Middle frontal gyrus (tissue), 1 donor: ENCODE measurements around the gene MT1H.
"Not testable (repeated sequence)": the region's sequence is repeated elsewhere in the genome, so short reads cannot be mapped to it uniquely, and the experiment has no call there.

Source experiments
- DNase-seq: peaks from one replicate; pipeline ENCODE4 v3.0.0-alpha.2; 2015; ENCODE audit warnings: low spot score; ENCODE audit errors: extremely low spot score

MT1H gene

DNA sequence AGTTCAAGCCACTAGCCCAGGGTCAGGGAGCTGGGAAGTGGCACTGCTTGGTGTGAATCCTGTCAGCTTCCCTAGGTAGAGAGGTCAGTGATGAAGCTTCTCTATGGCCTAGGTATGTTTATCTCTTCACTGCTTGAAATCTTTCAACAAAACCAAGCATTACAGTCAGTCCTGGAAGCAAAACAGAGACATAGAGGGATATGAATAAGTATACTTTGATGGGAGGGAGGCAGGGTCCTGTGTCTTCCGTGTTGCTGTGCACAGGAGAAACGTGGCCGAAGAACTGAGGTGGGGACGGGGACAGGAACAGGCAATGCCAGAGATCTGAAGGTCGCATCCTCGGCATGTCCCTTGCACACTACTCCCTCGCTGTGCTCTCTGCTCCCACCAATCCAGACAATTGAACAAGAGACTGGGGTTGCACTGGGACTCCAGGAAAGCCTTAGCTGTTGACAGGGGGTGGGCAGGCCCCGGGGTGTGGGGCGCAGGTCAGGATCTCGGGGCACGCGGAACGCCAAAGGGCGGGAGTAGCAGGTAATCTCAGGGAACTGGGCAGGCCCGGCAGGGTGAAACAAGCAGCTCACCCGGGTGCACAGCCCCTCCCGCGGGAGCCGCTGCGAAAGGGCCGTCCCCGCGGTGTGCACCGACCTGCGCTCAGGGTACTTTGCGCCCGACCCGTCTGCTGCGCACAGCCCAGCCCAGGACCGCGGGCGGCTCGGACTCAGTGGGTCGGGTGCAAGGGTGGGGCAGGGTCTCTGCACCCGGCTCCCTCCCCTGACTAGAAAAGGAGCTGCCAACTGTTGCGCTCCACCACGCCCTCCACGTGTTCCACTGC is at the start of gene MT1H:
TSS of gene MT1H (plus strand) at position 810 of the 835 bp plus-strand sequence. CDS start 71 bp downstream, outside the sequence.
- DNase-seq, result no peak

DNA sequence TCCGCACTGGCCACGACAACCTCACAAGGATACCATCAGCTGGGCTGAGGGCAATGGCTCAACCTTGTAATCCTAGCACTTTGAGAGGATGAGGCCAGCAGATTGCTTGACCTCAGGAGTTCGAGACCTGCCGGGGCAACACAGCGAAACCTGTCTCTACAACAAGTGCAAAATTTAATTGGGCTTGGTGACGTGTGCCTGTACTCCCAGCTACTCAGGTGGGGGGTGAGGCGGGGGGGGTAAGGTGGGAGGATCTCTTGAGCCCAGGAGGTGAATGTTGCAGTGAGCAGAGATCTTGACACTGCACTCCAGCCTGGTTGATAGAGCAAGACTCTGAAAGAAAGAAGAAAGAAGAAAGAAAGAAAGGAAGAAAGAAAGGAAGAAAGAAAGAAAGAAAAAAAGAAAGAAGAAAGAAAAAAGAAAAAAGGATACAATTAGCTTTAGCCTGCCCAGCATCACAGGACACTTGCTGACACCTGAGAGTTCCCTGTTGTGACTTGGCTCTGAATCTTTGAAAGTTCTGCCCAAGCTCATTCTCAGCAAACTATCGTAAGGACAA is 49.2 kb upstream of the MT1H start:
- no peak for DNase-seq

DNA sequence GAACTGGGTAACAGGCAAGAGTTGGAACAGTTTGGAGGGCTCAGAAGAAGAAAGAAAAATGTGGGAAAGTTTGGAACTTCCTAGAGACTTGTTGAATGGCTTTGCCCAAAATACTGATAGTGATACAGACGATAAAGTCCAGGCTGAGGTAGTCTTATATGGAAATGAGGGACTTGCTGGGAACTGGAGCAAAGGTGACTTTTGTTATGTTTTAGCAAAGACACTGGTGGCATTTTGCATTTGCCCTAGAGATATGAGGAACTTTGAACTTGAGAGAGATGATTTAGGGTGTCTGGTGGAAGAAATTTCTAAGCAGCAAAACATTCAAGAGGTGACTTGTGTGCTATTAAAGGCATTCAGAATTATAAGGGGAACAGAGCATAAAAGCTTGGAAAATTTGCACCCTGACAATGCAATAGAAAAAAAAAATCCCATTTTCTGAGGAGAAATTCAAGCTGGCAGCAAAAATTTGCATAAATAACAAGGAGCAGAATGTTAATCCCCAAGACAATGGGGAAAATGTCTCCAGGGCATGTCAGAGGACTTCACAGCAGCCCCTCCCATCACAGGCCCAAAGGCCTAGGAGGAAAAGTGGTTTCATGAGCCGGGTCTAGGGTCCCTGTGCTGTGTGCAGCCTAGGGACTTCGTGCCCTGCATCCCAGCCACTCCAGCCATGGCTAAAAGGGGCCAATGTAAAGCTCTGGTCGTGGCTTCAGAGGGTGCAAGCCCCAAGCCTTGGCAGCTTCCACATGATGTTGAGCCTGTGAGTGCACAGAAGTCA is 47.8 kb upstream of the MT1H start:
- not testable (repeated sequence) for DNase-seq

- not testable (repeated sequence) for DNase-seq
These were observed 46.4 kb upstream of the MT1H start for GRCh38 chr16:56623184-56623583.

- DNase-seq, result no peak
These were observed 46.0 kb upstream of the MT1H start for GRCh38 chr16:56623637-56624036.

DNA sequence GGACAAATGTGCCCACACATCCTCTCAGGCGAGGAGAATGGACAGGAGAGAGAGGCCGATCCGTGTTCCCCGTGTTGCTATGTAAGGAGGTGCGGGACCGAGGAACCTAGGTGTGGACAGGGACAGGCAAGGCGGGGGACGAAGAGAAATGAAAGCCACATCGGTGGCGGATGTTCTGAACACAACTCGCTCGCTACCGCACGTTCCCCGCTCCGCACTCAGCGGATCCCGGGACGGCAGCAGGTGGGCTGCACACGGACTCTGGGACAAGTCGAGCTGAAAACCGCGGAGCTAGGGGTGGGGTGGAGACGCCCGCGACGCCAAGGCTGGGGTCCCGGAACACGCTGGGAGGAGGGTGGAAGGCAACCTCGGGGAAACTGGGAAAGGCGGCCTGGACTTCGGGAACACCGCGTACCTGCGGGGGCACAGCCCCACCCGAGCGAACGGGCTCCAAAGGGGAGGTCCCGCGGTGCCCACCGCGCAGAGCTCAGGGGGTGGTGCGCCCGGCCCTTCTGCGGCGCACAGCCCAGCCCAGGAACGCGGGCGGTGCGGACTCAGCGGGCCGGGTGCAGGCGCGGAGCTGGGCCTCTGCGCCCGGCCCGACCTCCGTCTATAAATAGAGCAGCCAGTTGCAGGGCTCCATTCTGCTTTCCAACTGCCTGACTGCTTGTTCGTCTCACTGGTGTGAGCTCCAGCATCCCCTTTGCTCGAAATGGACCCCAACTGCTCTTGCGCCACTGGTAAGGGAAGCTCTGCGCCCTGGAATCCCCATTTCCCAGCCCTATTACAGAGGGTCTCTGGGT is 44.3 kb upstream of the MT1H start, which contains the start of gene MT1E:
TSS of gene MT1E (plus strand) at position 642 of the 803 bp plus-strand sequence. CDS start at position 713, 71 bp downstream.
- DNase-seq, result peak; percentile 41

DNA sequence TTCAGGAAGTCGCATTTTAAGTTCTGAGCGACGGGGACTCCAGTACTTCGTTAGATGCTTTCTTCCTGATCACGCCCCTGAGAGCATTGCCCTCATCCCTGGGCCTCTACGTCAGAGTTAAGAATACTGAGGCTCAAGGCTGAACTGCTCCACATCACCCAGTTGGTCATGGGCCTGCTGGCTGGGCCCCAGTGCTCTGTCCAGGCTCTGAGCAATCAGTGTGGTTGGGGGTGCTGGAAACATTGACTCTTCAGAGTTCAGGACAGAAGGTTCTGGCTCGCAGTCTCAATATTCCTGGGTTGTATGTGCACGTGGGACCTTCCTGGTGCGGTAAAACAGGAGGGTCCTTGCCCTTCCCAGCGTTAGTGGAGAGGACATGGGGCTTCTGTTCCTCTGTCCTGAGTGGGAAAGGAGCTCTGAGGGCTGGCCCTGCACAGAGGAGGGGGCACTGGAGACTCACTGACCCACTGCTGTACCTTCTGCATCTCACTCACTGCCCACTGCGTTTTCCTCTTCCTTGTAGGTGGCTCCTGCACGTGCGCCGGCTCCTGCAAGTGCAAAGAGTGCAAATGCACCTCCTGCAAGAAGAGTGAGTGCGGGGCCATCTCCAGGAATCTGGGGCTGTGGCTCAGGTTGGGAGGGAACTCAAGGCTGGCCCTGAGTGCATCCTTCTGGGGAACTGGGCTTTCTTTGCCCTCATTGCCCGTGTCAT is 43.5 kb upstream of the MT1H start:
- no peak for DNase-seq

DNA sequence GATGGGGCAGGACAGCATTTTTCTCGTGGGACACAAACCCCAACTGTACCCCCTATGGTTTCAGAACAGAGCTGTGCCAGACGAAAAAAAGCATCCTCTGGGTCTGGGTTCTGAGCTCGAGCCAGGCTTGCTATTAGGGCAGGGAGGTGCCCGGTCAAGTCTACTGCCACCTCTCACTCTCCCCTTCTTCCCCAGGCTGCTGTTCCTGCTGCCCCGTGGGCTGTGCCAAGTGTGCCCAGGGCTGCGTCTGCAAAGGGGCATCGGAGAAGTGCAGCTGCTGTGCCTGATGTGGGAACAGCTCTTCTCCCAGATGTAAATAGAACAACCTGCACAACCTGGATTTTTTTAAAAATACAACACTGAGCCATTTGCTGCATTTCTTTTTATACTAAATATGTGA is 42.9 kb upstream of the MT1H start:
- no peak for DNase-seq

DNA sequence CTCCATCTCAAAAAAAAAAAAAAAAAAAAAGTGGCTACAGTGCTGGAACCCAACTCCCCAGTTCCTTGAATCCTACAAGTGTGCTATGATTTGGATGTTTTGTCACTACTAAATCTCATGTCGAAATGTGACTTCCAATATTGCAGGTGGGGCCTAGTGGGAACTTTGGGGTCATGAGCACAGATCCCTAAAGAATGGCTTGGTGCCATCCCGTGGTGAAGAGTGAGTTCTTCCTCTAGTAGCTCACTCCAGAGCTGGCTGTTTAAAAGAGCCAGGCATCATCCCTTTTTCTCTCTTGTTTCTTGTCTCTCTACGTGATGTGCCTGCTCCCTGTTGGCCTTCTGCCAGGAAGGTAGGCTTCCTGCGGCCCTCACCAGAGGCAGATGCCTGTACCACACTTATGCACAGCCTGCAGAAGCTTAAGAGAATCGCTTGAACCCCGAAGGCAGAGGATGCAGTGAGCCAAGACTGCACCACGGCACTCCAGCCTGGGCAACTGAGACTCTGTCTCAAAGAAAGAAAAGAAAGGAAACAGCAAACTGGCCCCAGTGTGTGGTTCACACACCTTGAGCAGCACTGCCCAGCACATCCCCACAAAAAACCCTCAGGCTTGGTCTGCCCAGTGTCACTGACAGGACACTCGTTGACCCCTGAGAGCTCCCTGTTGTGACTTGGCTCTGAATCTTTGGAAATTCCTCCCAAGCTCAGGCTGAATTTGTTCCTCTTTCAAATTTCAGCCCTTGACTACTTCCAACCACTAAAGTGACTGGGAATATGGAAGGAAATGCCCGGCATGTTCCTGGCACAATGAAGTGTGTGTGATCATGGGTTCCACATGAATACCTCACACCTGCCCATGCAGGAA is 40.9 kb upstream of the MT1H start:
- no peak for DNase-seq

GRCh38 chr16:56629531-56629930 is 40.1 kb upstream of the MT1H start:
- DNase-seq, result no peak

- DNase-seq, result no peak
These were observed 39.5 kb upstream of the MT1H start for GRCh38 chr16:56630134-56630533.

DNA sequence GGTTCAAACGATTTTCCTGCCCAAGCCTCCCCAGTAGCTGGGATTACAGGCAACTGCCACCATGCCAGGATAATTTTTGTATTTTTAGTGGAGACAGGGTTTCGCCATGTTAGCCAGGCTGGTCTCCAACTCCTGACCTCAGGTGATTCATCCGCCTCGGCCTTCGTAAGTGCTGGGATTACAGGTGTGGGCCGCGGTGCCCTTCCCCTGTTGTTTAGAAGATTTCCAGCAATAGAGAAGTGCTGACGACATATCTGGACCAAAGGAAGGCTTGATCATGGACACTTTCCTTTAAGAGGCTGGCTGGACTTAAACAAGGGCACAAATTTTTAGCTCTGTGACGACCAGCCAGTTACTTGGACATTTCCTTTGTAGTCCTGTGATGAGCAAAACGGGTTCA is 38.4 kb upstream of the MT1H start:
- no peak for DNase-seq

GRCh38 chr16:56631832-56632155 is 37.8 kb upstream of the MT1H start:
- no peak for DNase-seq

DNA sequence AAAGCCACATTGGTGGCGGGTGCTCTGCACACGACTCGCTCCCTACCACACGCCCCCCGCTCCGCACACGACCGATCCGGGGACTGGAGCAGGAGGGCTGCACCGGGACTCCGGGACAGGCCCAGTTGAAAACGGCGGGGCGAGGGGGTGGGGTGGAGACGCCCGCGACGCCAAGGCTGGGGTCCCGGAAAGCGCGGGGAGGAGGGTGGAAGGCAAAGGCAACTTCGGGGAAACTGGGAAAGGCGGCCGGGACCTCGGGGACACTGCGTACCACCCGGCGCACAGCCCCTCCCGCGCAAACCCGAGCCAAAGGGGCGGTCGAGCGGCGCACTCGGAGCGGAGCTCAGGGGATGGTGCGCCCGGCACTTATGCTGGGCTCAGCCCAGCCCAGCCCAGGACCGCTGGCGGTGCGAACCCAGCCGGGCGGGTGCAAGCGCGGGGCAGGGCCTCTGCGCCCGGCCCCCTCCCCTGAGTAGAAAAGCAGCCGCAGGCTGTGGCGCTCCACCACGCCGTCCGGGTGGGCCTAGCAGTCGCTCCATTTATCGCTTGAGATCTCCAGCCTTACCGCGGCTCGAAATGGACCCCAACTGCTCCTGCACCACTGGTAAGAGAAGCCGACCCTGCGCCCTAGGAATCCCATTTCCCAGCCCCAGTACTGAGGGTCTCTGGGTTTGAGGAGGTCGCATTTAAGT is 37.3 kb upstream of the MT1H start, which contains the start of gene MT1M:
TSS of gene MT1M (plus strand) at position 504 of the 692 bp plus-strand sequence. CDS start at position 577, 73 bp downstream.
- DNase-seq, result no peak

- no peak for DNase-seq
These were observed 36.7 kb upstream of the MT1H start for GRCh38 chr16:56632848-56633365.

- DNase-seq, result no peak
These were observed 36.1 kb upstream of the MT1H start for GRCh38 chr16:56633535-56633934.

- no peak for DNase-seq
These were observed 34.7 kb upstream of the MT1H start for GRCh38 chr16:56634715-56635440.

GRCh38 chr16:56635441-56635967 is 34.1 kb upstream of the MT1H start:
- DNase-seq, result no peak
